Neural progenitor cell (in vitro differentiated cells): ENCODE results near the gene C11orf21. TPM values are rescaled to one million over a fixed set of nuclear protein-coding genes. Genes with fewer than 3 reads are reported as not detected.
A peak's percentile ranks its signal among the peaks of the same experiment; 100 is the strongest.
"Not testable (repeated sequence)": the region's sequence is repeated elsewhere in the genome, so short reads cannot be mapped to it uniquely, and the experiment has no call there.

Experiments used
- DNase-seq: peaks from one replicate; pipeline ENCODE4 v3.0.0-alpha.2; 2016; ENCODE audit warnings: low spot score
- H2AFZ ChIP-seq: fragments of 200-600 bp; sonication (generic); replicated peaks from 2 replicates; pipeline ENCODE4 v1.6.1; 2016; ENCODE audit warnings: antibody characterized with exemption
- H3F3A ChIP-seq: fragments of 200-600 bp; sonication (generic); 2 replicates; pipeline ENCODE4 v1.6.1; 2016; ENCODE audit warnings: antibody characterized with exemption, low read depth
- H3K27ac ChIP-seq: fragments of 200-600 bp; sonication (generic); 2 replicates; pipeline ENCODE4 v1.5.1; 2016; ENCODE audit warnings: mild to moderate bottlenecking
- H3K27me3 ChIP-seq: fragments of 200-600 bp; sonication (generic); 2 replicates; pipeline ENCODE4 v1.6.1; 2016; ENCODE audit warnings: mild to moderate bottlenecking, moderate library complexity
- H3K36me3 ChIP-seq: fragments of 200-600 bp; sonication (generic); 2 replicates; pipeline ENCODE4 v1.5.1; 2016
- H3K4me1 ChIP-seq: fragments of 200-600 bp; sonication (generic); 2 replicates; pipeline ENCODE4 v1.6.1; 2016; ENCODE audit warnings: mixed run types
- H3K4me2 ChIP-seq: fragments of 200-600 bp; sonication (generic); 2 replicates; pipeline ENCODE4 v1.6.1; 2016
- H3K4me3 ChIP-seq: fragments of 200-600 bp; sonication (generic); 2 replicates; pipeline ENCODE4 v1.5.1; 2016
- H3K79me2 ChIP-seq: fragments of 200-600 bp; sonication (generic); 2 replicates; pipeline ENCODE4 v1.6.1; 2016; ENCODE audit warnings: low read depth
- H3K9ac ChIP-seq: fragments of 200-600 bp; sonication (generic); 2 replicates; pipeline ENCODE4 v1.6.1; 2016
- H3K9me3 ChIP-seq: fragments of 200-600 bp; sonication (generic); 2 replicates; pipeline ENCODE4 v1.5.1; 2016; ENCODE audit warnings: low read depth
- H4K20me1 ChIP-seq: fragments of 200-600 bp; sonication (generic); 2 replicates; pipeline ENCODE4 v1.6.1; 2016; ENCODE audit warnings: low read depth
- H3K27ac Mint-ChIP-seq: 3 replicates; pipeline ENCODE4 v1.8.0; 2021; ENCODE audit warnings: mixed read lengths
- H3K27me3 Mint-ChIP-seq: 2 replicates; pipeline ENCODE4 v1.8.0; 2022; ENCODE audit warnings: low read depth, mild to moderate bottlenecking, inconsistent platforms, moderate library complexity, mixed read lengths; ENCODE audit not compliant: insufficient read depth
- H3K36me3 Mint-ChIP-seq: 3 replicates; pipeline ENCODE4 v1.8.0; 2021; ENCODE audit warnings: mixed read lengths
- H3K4me1 Mint-ChIP-seq: 3 replicates; pipeline ENCODE4 v1.8.0; 2021; ENCODE audit warnings: mixed read lengths
- H3K4me3 Mint-ChIP-seq: 3 replicates; pipeline ENCODE4 v1.8.0; 2021; ENCODE audit warnings: mild to moderate bottlenecking, moderate library complexity, mixed read lengths
- H3K9me3 Mint-ChIP-seq: 3 replicates; pipeline ENCODE4 v1.8.0; 2020; ENCODE audit warnings: mixed read lengths
- EZH2 ChIP-seq: fragments of 200-600 bp; sonication (generic); IDR thresholded peaks from 2 replicates; pipeline ENCODE4 v1.6.1; 2017; ENCODE audit warnings: antibody characterized with exemption, mild to moderate bottlenecking, moderate library complexity
- EZH2phosphoT487 ChIP-seq: fragments of 200-600 bp; sonication (generic); IDR thresholded peaks from 2 replicates; pipeline ENCODE4 v1.6.1; 2017; ENCODE audit warnings: antibody characterized with exemption
- total RNA-seq: library from RNA; depleted of rRNA; stranded (reverse); fragments of >200 nt; gene quantifications from 2 replicates; pipeline ENCODE4 v1.2.3, GENCODE V29; 2015; ENCODE audit warnings: low replicate concordance
- TF ChIP-seq, protein P1 (sequence below): fragments of 200-600 bp; sonication (generic); IDR thresholded peaks from 2 replicates; pipeline ENCODE4 v1.5.1; 2017; ENCODE audit warnings: antibody characterized with exemption, mild to moderate bottlenecking

The C11orf21 gene
- total RNA-seq, 1 donor from 2014 or later = not detected

- Histone ChIP-seq H3K4me1 (peaks cover 23% of the 10 kb centered on the region), H3F3A (peaks cover 27% of the 10 kb centered on the region)
- not testable (repeated sequence) for H3K9ac ChIP-seq, H3K9me3 ChIP-seq, H3K4me2 ChIP-seq, H3K27ac Mint-ChIP-seq, H4K20me1 ChIP-seq, H2AFZ ChIP-seq, H3K4me3 ChIP-seq, H3K4me3 Mint-ChIP-seq, H3K27ac ChIP-seq, H3K36me3 Mint-ChIP-seq, H3K27me3 Mint-ChIP-seq, H3K27me3 ChIP-seq, DNase-seq, H3K79me2 ChIP-seq, H3K36me3 ChIP-seq
- H3K4me1 Mint-ChIP-seq = peaks cover 21% of the 10 kb centered on the region
- peaks cover 18% of the 10 kb centered on the region for H3K9me3 Mint-ChIP-seq
Measured at GRCh38 chr11:2332569-2332968, 30.9 kb upstream of the C11orf21 start.

DNA sequence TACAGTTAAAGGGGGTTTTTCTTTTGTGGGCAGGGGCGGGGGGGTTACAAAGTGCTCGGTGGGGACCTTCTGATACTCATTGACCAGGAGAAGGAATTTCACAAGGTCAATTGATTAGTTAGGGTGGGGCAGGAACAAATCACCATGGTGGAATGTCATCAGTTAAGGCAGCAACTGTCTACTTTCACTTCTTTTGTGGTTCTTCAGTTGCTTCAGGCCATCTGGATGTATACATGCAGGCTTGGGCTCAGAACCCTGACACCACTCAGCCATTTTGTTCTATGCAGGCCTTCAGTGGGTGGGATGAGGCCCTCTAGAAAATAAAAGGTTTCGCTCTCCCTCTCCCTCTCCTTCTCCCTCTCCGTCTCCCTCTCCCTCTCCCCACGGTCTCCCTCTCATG, 29.7 kb upstream of the C11orf21 start:
- H3K9ac ChIP-seq = no peak overlapping the region
- TF ChIP-seq EZH2phosphoT487 (no peak), EZH2 (no peak)
- TF ChIP-seq, protein P1, sequence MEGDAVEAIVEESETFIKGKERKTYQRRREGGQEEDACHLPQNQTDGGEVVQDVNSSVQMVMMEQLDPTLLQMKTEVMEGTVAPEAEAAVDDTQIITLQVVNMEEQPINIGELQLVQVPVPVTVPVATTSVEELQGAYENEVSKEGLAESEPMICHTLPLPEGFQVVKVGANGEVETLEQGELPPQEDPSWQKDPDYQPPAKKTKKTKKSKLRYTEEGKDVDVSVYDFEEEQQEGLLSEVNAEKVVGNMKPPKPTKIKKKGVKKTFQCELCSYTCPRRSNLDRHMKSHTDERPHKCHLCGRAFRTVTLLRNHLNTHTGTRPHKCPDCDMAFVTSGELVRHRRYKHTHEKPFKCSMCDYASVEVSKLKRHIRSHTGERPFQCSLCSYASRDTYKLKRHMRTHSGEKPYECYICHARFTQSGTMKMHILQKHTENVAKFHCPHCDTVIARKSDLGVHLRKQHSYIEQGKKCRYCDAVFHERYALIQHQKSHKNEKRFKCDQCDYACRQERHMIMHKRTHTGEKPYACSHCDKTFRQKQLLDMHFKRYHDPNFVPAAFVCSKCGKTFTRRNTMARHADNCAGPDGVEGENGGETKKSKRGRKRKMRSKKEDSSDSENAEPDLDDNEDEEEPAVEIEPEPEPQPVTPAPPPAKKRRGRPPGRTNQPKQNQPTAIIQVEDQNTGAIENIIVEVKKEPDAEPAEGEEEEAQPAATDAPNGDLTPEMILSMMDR = no peak
- H3K4me3 ChIP-seq = no peak overlapping the region
- H3K4me1 Mint-ChIP-seq = peaks cover 21% of the 10 kb centered on the region
- no peaks in the 10 kb centered on the region for H3K79me2 ChIP-seq
- H3K4me1 ChIP-seq = peaks cover 32% of the 10 kb centered on the region
- DNase-seq = no peak
- no peaks in the 10 kb centered on the region for H3K36me3 ChIP-seq
- H3K27ac ChIP-seq = no peak overlapping the region
- H3K27me3 Mint-ChIP-seq = peaks cover 3% of the 10 kb centered on the region
- H3K4me2 ChIP-seq = no peak overlapping the region
- no peak overlapping the region for H3K27ac Mint-ChIP-seq
- H3K9me3 ChIP-seq = peaks cover 10% of the 10 kb centered on the region
- peaks cover 32% of the 10 kb centered on the region for H3F3A ChIP-seq
- H3K4me3 Mint-ChIP-seq = no peak overlapping the region
- peaks cover 18% of the 10 kb centered on the region for H3K9me3 Mint-ChIP-seq
- no peaks in the 10 kb centered on the region for H3K36me3 Mint-ChIP-seq
- no peaks in the 10 kb centered on the region for H3K27me3 ChIP-seq
- no peak overlapping the region for H2AFZ ChIP-seq
- H4K20me1 ChIP-seq = no peaks in the 10 kb centered on the region

DNA sequence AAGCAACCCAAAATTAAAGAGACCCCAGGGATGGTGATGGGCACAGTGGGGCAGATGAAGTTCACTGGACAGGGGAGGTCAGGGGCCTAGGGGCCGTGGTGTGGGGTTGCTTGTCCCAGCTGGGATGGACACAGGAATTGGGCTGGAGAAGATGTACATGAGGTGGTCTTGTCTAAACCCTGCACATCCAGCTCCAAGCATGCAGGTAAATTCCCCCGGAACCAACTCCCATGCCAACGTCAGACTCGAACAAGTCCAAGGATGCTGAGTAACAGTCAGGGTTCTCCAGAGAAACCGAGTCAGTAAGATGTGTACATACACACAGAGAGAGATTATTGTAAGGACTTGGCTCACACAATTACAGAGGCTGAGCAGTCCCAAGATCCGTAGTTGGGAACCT, 29.0 kb upstream of the C11orf21 start:
- Mint-ChIP-seq H3K27ac (no peak overlapping the region), H3K4me3 (no peak overlapping the region), H3K36me3 (no peaks in the 10 kb centered on the region), H3K27me3 (peaks cover 3% of the 10 kb centered on the region), H3K4me1 (peaks cover 21% of the 10 kb centered on the region), H3K9me3 (peaks cover 18% of the 10 kb centered on the region)
- Histone ChIP-seq H3K4me2 (no peak overlapping the region), H3K36me3 (no peaks in the 10 kb centered on the region), H2AFZ (no peak overlapping the region), H3K27me3 (no peaks in the 10 kb centered on the region), H3F3A (peaks cover 32% of the 10 kb centered on the region), H4K20me1 (no peaks in the 10 kb centered on the region), H3K9me3 (peaks cover 10% of the 10 kb centered on the region), H3K27ac (no peak overlapping the region), H3K4me3 (no peak overlapping the region), H3K9ac (no peak overlapping the region), H3K79me2 (no peaks in the 10 kb centered on the region), H3K4me1 (peaks cover 32% of the 10 kb centered on the region)
- no peak for DNase-seq
- TF ChIP-seq EZH2 = no peak
- TF ChIP-seq, protein P1 = no peak
- no peak for TF ChIP-seq EZH2phosphoT487

DNA sequence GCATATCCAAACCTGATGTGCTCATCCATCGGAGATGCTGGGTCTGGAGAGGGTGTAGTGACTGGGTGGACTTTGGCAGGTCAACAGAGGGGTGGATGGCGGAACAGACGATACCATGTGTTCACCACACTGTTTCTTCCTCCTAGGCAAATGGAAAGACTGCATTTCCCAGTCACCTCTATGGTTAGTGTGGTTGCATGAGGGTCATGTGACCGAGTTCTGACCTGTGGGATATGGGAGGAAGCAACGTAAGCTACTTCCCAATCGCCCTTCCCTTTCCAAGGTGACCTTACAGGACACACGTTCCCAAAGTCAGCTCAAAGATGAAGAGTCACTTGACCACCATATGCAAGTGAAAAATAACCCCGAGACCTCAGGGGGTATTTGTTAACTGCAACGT, 27.8 kb upstream of the C11orf21 start:
- Histone ChIP-seq H3K27me3 (no peaks in the 10 kb centered on the region), H3K79me2 (no peaks in the 10 kb centered on the region), H3K4me2 (peak overlapping the region; percentile 71), H3K9ac (no peak overlapping the region), H3K36me3 (no peaks in the 10 kb centered on the region), H3K9me3 (peaks cover 10% of the 10 kb centered on the region), H2AFZ (no peak overlapping the region), H4K20me1 (no peaks in the 10 kb centered on the region), H3K27ac (peak overlapping the region; percentile 91), H3K4me3 (no peak overlapping the region), H3F3A (peaks cover 32% of the 10 kb centered on the region), H3K4me1 (peaks cover 32% of the 10 kb centered on the region)
- DNase-seq = no peak
- no peaks in the 10 kb centered on the region for H3K36me3 Mint-ChIP-seq
- peaks cover 18% of the 10 kb centered on the region for H3K9me3 Mint-ChIP-seq
- TF ChIP-seq, protein P1 = no peak
- TF ChIP-seq EZH2phosphoT487 = no peak
- TF ChIP-seq EZH2 = no peak
- H3K4me3 Mint-ChIP-seq = no peak overlapping the region
- H3K4me1 Mint-ChIP-seq = peaks cover 22% of the 10 kb centered on the region
- H3K27me3 Mint-ChIP-seq = peaks cover 7% of the 10 kb centered on the region
- peak overlapping the region; percentile 73 for H3K27ac Mint-ChIP-seq
